NCI-H2171 (cell line): ENCODE data around the gene FADS1.

ENCODE experiments used
- DNase-seq: peaks from one replicate; lab custom pipeline; 2025; lab: John Stamatoyannopoulos, UW

The FADS1 gene

DNA sequence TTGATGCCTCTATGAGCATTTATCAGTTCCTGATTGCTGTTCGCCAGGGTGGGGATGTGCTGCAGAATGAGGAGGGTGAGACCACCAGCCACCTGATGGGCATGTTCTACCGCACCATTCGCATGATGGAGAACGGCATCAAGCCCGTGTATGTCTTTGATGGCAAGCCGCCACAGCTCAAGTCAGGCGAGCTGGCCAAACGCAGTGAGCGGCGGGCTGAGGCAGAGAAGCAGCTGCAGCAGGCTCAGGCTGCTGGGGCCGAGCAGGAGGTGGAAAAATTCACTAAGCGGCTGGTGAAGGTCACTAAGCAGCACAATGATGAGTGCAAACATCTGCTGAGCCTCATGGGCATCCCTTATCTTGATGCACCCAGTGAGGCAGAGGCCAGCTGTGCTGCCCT is 21.3 kb downstream of the FADS1 start:
- no peak for DNase-seq

DNA sequence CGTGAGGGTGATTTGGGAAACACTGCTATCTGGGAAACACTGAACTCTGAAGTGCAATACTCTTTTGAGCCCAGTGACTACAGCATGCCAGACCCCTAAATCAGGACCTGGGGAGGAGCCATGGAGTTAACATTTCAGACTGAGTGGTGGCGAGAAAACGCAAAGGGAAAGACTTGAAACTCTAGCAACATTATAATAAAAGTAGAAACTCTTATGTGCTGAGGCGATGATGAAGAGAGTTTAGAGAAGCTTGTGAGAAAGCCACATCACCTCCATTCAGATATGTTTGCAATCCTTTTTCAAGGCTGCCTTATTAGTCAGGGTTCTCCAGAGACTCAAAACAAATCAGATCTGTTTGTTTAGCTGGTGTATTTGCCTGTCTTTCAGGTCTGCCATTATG is 22.2 kb downstream of the FADS1 start:
- no peak for DNase-seq

DNA sequence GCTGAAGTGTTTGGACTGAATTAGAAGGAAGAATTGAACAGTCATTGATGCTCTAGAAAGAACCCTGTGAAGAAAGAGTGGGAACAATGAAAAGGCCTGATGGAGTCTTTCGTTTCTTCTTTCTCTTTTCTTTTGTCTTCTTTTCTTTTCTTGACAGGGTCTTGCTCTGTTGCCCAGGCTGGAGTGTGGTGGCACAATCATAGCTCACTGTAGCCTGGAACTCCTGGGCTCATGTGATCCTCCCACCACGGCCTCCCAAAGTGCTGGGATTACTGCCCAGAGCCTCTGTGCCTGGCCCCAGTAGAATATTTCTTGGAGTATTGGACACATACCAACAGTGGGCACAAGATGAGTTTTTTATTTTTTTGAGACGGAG is 23.0 kb downstream of the FADS1 start:
- no peak for DNase-seq

DNA sequence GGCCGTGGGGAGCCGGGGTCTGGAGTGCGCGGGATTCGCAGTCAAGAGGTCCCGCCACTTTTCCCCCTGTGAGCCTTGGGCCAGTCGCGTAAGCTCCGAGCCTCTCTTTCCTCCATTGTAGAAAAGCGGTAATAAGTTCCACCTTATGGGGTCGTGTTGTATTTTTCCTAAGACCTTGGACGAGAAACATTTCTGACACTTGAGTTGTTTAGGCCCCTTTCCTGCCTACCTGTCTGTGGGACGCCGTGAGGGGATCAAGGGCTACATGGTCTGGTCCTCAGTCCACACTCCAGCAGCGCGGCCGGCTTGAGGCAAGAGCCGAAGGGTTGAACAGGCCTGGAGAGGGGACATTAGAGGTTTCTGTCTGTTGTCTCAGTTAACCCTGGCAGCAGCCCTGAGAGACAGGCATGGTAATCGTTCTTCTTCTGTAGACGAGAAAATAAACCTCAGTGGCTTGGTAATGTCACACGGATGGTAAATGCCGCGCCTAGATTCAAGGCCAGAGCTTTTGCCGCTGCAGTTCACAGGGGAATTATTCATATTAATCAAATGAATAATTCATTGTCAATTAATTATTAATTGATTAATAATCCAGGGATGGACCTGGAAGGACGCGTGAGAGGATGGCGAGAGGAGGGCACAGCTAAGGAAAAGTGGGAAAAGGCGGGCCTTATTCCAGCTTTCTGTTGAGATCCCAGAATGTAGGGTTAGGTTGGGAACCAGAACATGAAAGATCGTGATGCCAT is 23.5 kb downstream of the FADS1 start:
- peak; percentile 78 for DNase-seq

DNA sequence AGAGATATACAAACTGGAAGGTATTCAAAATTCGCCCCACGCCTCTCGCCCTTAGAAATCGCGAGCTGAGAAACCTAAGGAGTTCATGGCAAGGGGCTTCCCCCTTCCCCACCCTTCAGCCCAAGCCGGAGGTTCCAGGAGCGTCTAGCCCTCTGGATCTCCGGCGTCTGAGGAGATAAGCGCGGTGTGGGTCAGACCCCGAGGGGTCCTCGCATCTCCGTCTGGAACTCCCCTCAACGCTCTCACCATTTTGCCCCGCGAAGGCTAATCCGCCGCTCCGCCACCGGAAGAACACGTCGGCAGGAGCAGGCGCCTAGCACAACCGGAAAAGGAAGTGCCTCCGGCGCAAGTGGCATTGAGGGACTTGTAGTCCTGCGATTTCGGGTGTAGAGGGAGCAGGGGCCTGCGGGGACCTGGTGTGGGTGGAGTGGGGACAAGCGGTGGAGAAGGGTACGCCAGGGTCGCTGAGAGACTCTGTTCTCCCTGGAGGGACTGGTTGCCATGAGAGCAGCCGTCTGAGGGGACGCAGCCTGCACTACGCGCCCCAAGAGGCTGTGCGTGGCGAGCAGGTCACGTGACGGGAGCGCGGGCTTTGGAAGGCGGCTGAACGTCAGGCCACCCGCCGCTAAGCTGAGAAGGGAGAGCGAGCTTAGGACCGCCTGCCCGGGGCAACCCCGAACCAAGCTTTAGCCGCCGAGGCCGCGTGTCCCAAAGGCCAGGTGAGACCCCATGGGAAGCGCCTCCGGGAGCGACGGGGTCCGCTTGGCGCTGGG is 24.3 kb downstream of the FADS1 start, which contains the start of the genes FEN1 and TMEM258:
FEN1 (plus strand) TSS at position 602 of the 773 bp plus-strand sequence. CDS start 2,451 bp downstream, outside the sequence.
TMEM258 (minus strand) TSS at position 290 of the 773 bp plus-strand sequence; CDS start at position 249, 41 bp downstream.
- peak; percentile 93 for DNase-seq

DNA sequence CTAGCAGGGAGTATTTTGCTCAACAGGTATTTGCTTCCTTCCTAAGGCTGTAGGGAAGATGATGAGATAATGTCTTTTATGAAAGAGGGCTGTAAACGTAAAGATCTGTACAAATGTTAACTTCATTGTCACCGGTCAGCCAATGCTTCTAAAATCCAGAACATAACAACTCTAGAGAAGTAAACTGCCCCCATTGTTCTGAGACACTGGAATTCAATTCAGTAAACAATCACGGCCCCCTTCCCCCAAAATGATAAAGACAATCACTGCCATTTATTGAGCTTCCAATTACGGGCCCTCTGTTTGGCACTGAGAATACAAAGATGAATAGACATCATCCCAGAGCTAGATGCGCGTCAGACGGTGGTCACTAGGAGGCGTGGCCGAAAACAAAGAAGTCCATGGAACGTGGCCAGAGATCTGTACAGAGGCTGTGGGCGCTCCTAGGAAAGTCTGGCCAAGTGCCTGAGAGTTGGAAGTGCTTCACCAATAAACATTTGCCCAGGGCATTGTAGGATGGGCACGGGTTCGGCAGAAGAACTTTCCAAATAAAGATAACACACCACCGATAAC is 25.0 kb downstream of the FADS1 start:
- no peak for DNase-seq

- DNase-seq = no peak
Measured at GRCh38 chr11:61787928-61788491, 28.8 kb downstream of the FADS1 start.

- no peak for DNase-seq
Measured at GRCh38 chr11:61785837-61786402, 30.9 kb downstream of the FADS1 start.

- no peak for DNase-seq
Measured at GRCh38 chr11:61784506-61784805, 32.3 kb downstream of the FADS1 start.

GRCh38 chr11:61783717-61784505 is 32.9 kb downstream of the FADS1 start:
- DNase-seq = no peak

DNA sequence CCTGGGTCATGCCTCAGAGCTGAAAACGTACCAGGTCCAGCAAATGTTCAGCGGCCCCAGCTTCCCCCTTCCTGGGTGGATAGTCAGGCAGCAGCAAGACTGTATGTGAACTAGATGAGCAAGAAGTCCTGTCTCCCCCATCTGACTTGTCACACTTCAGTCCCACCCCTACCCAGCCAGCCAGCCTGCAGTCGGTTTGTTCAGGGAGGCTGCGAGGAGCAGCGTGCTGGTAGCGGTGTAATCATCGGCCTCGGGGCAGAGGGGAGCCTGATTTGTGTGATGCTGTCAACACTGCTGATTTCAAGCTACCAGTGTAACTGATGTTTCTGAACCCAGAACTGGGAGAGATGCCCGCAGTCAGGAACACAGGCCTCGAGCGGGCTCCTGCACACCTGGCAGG is 34.0 kb downstream of the FADS1 start:
- no peak for DNase-seq

DNA sequence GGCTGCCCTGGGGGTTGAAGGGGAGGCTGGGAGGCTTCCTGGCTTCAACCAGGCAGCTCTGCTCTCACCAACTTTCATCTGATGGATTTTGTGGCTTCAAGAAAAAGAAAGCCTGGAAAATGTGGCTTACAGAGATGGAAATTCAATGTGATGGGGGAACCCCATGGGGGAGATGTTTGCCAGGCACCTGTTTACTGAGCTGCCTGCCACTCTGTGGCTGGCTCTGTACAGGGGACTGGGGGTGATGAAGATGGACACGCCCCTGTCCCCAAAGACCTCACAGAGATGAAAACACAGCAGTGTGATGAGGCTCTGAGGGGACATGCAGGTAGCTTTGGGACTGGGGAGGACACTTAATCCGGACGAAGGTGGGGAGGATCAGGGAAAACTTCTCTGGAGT is 34.5 kb downstream of the FADS1 start:
- no peak for DNase-seq

DNA sequence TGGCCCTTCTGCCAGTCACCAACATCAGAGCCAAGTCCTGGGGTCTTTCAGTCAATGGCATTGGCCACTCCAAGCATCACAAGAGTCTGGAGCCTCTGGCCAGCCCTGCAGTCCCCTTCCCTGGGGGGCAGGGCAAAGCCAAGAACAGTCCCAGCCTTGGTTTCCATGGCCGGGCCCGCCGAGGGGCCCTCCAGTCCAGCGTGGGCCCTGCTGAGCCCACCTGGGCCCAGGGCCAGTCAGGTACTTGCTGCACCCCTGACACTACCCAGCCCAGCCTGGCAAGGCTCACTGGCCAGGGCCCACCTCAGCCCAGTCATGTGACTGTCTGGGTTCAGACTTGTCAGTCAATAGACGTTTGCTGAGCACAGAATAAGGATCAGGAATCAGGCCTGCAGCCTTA is 35.2 kb downstream of the FADS1 start:
- DNase-seq = no peak

GRCh38 chr11:61780581-61781162 is 36.1 kb downstream of the FADS1 start:
- no peak for DNase-seq

- no peak for DNase-seq
Measured at GRCh38 chr11:61779666-61780525, 36.9 kb downstream of the FADS1 start.

GRCh38 chr11:61778920-61779650 is 37.7 kb downstream of the FADS1 start:
- DNase-seq = no peak

GRCh38 chr11:61778357-61778886 is 38.4 kb downstream of the FADS1 start:
- DNase-seq = no peak

DNA sequence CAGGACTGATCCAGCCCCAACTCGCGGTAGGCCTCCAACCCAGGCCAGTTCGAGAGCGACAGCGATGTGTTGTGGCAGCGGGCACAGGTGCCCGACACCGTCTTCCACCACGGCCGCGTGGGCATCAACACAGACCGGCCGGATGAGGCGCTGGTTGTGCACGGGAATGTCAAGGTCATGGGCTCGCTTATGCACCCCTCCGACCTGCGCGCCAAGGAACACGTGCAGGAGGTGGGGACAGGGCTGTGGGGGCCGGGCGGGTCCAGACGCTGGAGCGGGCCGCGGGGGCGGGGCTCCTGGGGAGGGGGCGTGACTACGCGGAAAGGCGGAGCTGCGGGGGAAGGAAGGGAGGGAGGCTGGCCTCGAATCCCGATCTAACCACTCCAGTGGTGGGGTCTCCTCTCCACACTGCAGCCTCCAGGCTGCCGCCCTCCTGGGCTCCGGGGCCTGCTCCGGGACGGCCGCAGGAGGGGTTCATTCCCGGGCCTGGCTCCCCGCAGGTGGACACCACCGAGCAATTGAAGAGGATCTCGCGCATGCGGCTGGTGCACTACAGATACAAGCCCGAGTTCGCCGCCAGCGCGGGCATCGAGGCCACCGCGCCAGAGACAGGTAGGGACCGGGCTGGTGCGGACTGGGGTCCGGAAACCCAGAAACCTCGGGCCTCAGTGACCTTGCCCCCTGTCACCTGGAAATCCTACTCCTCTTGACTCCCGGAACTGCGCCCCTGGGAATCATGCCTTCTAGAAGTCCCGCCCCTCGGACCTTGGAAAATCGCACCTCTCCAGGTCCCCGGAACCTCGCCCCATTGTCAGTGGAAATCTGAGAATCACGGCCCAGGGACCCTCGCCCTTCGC is 39.3 kb downstream of the FADS1 start:
- DNase-seq = no peak
